HT1080 (cell line): ENCODE data around the gene SPATA6L. TPM values are rescaled to one million over a fixed set of nuclear protein-coding genes. Genes with fewer than 3 reads are reported as not detected.
A peak's percentile ranks its signal among the peaks of the same experiment; 100 is the strongest.

Experiments
- DNase-seq: peaks from one replicate; pipeline ENCODE4 v3.0.0-alpha.2; 2015; ENCODE audit warnings: low read depth
- total RNA-seq: library from RNA; depleted of rRNA; stranded (reverse); fragments of >200 nt; shearing (Covaris generic); gene quantifications from 2 replicates; pipeline ENCODE4 v1.2.3, GENCODE V29; 2014

SPATA6L gene
- total RNA-seq, 1 experiment from 2014 or later, result 0.92 TPM

- DNase-seq, result no peak
Measured at GRCh38 chr9:4590430-4591122, 75.7 kb downstream of the SPATA6L start.

GRCh38 chr9:4588721-4589120, 77.6 kb downstream of the SPATA6L start:
- no peak for DNase-seq

GRCh38 chr9:4585135-4585534, 81.1 kb downstream of the SPATA6L start:
- DNase-seq, result no peak

GRCh38 chr9:4584636-4585035, 81.6 kb downstream of the SPATA6L start:
- no peak for DNase-seq

GRCh38 chr9:4583001-4583400, 83.3 kb downstream of the SPATA6L start:
- no peak for DNase-seq

GRCh38 chr9:4581861-4582565, 84.3 kb downstream of the SPATA6L start:
- DNase-seq, result no peak

- DNase-seq, result no peak
Measured at GRCh38 chr9:4581035-4581760, 85.1 kb downstream of the SPATA6L start.

GRCh38 chr9:4579001-4579400, 87.3 kb downstream of the SPATA6L start:
- no peak for DNase-seq

GRCh38 chr9:4576448-4576847, 89.8 kb downstream of the SPATA6L start:
- no peak for DNase-seq

GRCh38 chr9:4575997-4576396, 90.3 kb downstream of the SPATA6L start:
- no peak for DNase-seq

GRCh38 chr9:4574657-4575243, 91.5 kb downstream of the SPATA6L start:
- DNase-seq, result no peak

GRCh38 chr9:4573634-4574389, 92.5 kb downstream of the SPATA6L start:
- no peak for DNase-seq

- DNase-seq, result no peak
Measured at GRCh38 chr9:4573176-4573575, 93.1 kb downstream of the SPATA6L start.

- no peak for DNase-seq
Measured at GRCh38 chr9:4572184-4572826, 94.0 kb downstream of the SPATA6L start.

GRCh38 chr9:4569101-4569500, 97.2 kb downstream of the SPATA6L start:
- no peak for DNase-seq

- peak; percentile 19 for DNase-seq
Measured at GRCh38 chr9:4567601-4568000, 98.7 kb downstream of the SPATA6L start.

GRCh38 chr9:4566806-4567205, 99.5 kb downstream of the SPATA6L start:
- DNase-seq, result no peak

- DNase-seq, result no peak
Measured at GRCh38 chr9:4563105-4563504, 103.2 kb downstream of the SPATA6L start.

GRCh38 chr9:4559261-4560182, 106.8 kb downstream of the SPATA6L start:
- DNase-seq, result no peak
